Calu3 (cell line): ENCODE measurements around the gene C10orf143. TPM values are rescaled to one million over a fixed set of nuclear protein-coding genes. Genes with fewer than 3 reads are reported as not detected.

Source experiments
- BruUV-seq: library from RNA; stranded (reverse); fragments of 400-500 nt; replicated peaks from 2 replicates; lab custom pipeline; 2021; lab: Mats Ljungman, UMichigan
- CTCF ChIA-PET: fragments of 300-600 bp; sonication (Branson Sonifier 250); formaldehyde crosslinking; loops from one replicate; lab custom pipeline; 2022; ENCODE audit warnings: antibody characterized with exemption; lab: Charles Lee
- DNase-seq: peaks from one replicate; pipeline ENCODE4 v3.0.0; 2022
- H3K27ac Mint-ChIP-seq: one replicate; pipeline ENCODE4 v1.8.0; 2022; ENCODE audit warnings: mixed read lengths; ENCODE audit not compliant: unreplicated experiment
- H3K27me3 Mint-ChIP-seq: one replicate; pipeline ENCODE4 v1.8.0; 2022; ENCODE audit warnings: mixed read lengths; ENCODE audit not compliant: unreplicated experiment
- H3K36me3 Mint-ChIP-seq: one replicate; pipeline ENCODE4 v1.8.0; 2022; ENCODE audit warnings: mild to moderate bottlenecking, moderate library complexity, mixed read lengths; ENCODE audit not compliant: insufficient read depth, unreplicated experiment
- H3K4me1 Mint-ChIP-seq: one replicate; pipeline ENCODE4 v1.8.0; 2022; ENCODE audit warnings: mild to moderate bottlenecking, low read depth, mixed read lengths; ENCODE audit not compliant: unreplicated experiment
- H3K4me3 Mint-ChIP-seq: one replicate; pipeline ENCODE4 v1.8.0; 2022; ENCODE audit warnings: mild to moderate bottlenecking, low read depth, moderate library complexity, mixed read lengths; ENCODE audit not compliant: unreplicated experiment
- H3K9me3 Mint-ChIP-seq: one replicate; pipeline ENCODE4 v1.8.0; 2022; ENCODE audit warnings: low read depth, mixed read lengths; ENCODE audit not compliant: unreplicated experiment
- CTCF ChIP-seq: fragments of 200-600 bp; IDR thresholded peaks from one replicate; pipeline ENCODE4 v1.8.0; 2022; ENCODE audit warnings: antibody characterized with exemption; ENCODE audit not compliant: unreplicated experiment
- intact Hi-C: fragments of 100-400 bp; cut with micrococcal nuclease; formaldehyde crosslinking; loops from one replicate; pipeline ENCODE4 v1.10.0; 2022; ENCODE audit not compliant: unreplicated experiment
- total RNA-seq: library from RNA; stranded (reverse); gene quantifications from 2 replicates; pipeline ENCODE4 v1.2.3, GENCODE V29; 2022

Gene C10orf143
- total RNA-seq, 1 experiment from 2014 or later, result 0.50 TPM

DNA sequence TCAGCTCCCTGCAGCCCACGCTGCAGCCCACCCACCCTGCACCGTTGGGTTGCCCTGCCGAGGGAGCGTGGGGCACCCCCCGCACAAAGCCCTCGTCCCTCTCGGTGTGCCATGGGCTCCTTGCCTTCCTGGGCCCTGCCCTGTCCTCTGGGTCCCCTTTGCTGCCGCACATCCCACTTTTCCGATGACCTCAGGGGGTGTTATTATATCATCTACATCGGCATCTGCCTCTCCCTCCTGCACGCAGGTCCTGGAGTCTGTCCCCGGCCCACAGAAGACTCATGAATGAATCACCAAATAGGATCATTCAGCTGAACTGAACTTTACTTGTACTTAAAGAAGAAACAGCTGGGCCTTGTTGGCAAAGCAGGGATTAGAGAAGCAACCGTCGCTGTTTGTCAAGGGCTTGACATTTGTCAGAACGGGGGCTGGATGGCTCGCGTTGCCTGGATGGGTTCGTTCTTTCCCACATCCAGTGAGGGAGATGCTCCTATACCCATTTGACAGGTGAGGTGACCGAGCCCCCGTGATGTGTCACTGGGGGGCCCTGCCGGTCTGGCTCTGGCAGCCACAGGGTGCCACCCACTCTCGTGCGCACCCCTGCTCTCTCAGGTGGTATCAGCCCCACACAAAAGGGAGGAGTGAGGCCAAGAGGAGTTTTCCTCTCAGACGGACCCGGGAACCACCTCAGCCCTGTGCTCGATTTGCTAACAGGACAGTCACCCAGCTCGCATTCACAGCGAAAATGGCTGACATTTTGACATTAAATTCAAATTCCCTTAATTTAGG, 87.9 kb downstream of the C10orf143 start:
- no peak overlapping the region for H3K27ac Mint-ChIP-seq
- no peaks in the 10 kb centered on the region for H3K27me3 Mint-ChIP-seq
- no peaks in the 10 kb centered on the region for H3K4me1 Mint-ChIP-seq
- no peak for DNase-seq
- intact Hi-C loops, result no loop called here
- H3K9me3 Mint-ChIP-seq, result peaks cover 2% of the 10 kb centered on the region
- CTCF ChIA-PET, result no interaction called here
- no peak for TF ChIP-seq CTCF
- no peaks in the 10 kb centered on the region for H3K36me3 Mint-ChIP-seq
- H3K4me3 Mint-ChIP-seq, result no peak overlapping the region
- BruUV-seq, result no TSS peak

DNA sequence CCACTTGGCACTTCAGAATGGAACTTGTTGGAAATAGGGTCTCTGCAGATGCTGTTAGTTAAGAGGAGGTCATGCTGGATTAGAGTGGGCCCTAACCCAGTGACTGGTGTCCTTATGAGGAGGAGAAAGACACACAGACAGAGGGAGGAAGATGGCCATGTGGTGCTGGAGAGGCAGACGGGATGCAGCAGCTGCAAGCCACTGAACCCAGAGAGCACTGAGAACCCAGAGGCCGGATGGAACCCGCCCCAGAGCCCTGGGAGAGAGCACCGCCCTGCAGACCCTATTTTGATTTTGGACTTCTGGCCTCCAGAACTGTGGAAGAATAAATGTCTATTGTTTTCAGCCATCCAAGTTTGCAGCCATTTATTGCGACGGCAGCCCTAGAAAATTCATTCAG, 88.5 kb downstream of the C10orf143 start:
- Mint-ChIP-seq H3K36me3 (no peaks in the 10 kb centered on the region), H3K4me3 (no peak overlapping the region), H3K27me3 (no peaks in the 10 kb centered on the region), H3K4me1 (no peaks in the 10 kb centered on the region), H3K9me3 (no peaks in the 10 kb centered on the region), H3K27ac (no peak overlapping the region)
- TF ChIP-seq CTCF, result no peak
- no TSS peak for BruUV-seq
- DNase-seq, result no peak
- CTCF ChIA-PET, result no interaction called here
- intact Hi-C loops, result no loop called here

DNA sequence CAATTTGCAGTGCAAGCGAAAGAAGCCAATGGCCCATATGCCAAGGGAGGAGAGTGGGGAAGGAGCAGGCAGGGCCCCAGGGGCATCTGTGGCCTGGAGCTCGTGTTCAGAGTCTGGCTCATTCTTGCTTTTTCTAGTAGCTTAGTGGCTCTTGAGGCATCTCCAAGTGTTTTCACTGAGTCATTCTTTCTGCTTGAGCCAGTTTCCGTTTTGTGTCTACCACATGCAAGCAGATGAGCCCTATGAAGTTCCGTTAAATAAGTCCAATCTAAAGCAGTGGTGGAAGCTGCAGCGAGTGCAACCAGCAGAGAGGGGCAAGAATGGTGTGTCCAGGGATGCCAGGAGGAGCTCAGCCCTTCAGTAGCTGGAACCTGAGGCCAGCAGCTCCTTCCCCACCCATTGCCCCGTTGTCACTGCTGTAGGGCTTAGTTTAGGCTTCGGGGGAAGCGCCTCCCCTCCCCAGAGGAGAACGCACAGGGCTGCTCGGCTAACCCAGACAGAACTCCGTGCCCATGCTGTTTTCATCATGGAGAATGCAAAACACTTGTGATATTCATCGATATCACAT, 89.2 kb downstream of the C10orf143 start:
- no peaks in the 10 kb centered on the region for H3K36me3 Mint-ChIP-seq
- peaks cover under 1% of the 10 kb centered on the region for H3K9me3 Mint-ChIP-seq
- no peak overlapping the region for H3K27ac Mint-ChIP-seq
- intact Hi-C loops, result no loop called here
- H3K4me1 Mint-ChIP-seq, result no peaks in the 10 kb centered on the region
- no peak overlapping the region for H3K4me3 Mint-ChIP-seq
- CTCF ChIA-PET, result no interaction called here
- H3K27me3 Mint-ChIP-seq, result no peaks in the 10 kb centered on the region
- BruUV-seq, result no TSS peak
- DNase-seq, result no peak
- no peak for TF ChIP-seq CTCF

DNA sequence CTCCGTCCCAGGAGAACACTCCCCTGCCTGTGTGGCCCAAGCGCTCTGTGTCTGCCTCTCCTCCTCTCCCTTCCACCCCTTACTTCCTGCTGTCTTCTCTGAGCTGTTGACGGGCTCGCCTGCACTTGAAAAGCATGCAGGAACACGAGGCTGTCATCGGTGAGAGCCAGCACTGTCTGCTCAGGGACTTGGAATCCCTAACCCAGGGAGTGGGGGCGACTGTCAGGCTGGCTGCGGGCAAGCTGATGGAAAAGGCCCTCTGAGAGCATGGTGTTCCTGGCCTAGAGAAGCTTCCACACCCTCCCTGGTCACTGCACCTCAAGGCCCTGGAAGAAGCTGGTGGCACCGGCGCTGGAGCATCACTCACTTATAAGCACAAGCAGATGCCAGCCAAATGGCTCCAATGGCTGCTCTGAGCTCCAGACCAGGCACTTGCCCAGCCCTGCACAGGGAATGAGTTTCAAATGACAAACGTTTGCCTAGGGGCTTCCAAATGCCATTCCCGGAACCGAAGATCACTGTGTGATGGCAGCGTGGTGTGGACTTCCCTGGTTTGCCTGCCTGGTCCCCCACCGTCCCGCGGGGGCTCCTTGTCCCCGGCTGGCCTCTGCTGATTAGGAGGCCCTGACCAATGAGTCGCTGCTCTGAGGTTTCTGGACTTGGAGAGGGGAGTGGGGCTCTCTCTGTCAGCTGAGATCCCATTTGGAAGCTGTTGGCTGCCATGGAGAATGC, 89.8 kb downstream of the C10orf143 start:
- CTCF ChIA-PET, result no interaction called here
- H3K4me3 Mint-ChIP-seq, result no peak overlapping the region
- TF ChIP-seq CTCF, result no peak
- no peaks in the 10 kb centered on the region for H3K27me3 Mint-ChIP-seq
- DNase-seq, result no peak
- no peak overlapping the region for H3K27ac Mint-ChIP-seq
- no peaks in the 10 kb centered on the region for H3K4me1 Mint-ChIP-seq
- peaks cover 3% of the 10 kb centered on the region for H3K9me3 Mint-ChIP-seq
- intact Hi-C loops, result no loop called here
- H3K36me3 Mint-ChIP-seq, result no peaks in the 10 kb centered on the region
- BruUV-seq, result no TSS peak
